GM19023 (cell line): ENCODE results near the gene KMT2A.
A peak's percentile ranks its signal among the peaks of the same experiment; 100 is the strongest.
"Not testable (repeated sequence)": the region's sequence is repeated elsewhere in the genome, so short reads cannot be mapped to it uniquely, and the experiment has no call there.

ENCODE experiments used
- ATAC-seq: cut with Tn5 transposase; IDR thresholded peaks from one replicate; pipeline ENCODE4 v1.9.1; 2021; ENCODE audit warnings: mild to moderate bottlenecking, moderate library complexity; ENCODE audit not compliant: unreplicated experiment

Gene KMT2A

DNA sequence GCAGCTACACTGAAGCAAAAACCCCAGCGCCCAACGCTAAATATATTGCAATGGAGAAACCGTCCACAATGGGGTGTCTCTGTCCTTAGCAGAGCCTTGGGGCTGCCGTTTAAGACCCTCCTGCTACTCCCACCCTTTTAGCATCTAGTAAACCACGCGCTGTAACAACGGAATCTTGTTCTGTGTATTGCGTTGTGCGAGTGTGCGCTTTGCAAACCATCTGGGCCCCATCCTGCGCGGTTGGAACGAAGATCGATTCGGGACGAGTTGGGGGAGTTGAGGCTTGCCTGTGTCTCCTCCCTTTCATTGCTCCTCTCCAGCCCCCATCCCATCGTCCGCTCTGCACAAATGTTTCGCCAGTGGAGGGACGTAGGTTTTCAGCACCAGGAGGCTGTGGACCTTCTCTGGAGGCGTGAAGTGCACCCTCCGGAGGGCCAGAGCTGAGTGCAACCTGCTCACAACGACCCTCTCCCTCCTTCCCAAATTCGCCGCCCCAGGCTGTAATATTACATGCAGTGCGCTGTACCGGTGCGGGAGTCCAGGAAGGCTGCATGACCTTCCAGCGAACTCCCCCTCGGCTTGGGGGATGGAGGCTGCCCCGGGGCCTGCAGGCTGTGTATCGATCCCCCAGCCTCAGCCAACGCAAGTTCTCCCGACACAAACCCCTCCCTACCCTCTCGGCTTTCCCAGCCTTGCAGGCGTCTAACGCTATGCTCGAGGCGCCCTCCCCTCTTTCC is 1.6 kb upstream of the KMT2A start:
- ATAC-seq = no peak

DNA sequence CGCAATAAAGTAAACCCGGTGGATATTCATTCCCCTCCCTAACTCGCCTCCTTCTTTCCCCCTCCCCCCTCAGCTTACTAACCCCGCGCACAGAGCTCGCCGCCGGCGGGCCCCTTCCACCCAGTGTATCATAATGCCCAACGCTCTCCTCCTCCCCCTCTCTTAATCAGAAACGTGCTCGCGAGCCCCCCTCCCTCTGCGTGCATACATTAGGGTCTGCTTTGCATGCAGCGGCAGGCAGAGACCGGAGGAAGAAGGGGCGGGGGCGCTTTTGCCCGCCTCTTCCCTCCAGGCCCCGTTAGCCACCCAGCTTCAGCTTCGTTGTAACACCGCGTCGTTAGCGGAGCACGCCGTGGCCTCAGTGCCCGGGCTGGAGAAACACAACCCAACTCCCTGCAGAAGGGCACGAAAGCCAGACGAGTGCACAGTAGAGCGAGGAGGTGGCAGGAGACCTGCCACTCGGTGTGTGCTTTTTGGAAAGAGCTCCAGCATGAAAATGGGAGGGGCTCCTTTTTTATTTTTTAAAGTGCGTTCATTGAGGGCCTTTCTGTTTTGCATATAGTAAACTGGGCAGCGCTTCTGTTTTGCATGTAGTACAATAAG is 901 bp upstream of the KMT2A start:
- ATAC-seq = peak; percentile 30

DNA sequence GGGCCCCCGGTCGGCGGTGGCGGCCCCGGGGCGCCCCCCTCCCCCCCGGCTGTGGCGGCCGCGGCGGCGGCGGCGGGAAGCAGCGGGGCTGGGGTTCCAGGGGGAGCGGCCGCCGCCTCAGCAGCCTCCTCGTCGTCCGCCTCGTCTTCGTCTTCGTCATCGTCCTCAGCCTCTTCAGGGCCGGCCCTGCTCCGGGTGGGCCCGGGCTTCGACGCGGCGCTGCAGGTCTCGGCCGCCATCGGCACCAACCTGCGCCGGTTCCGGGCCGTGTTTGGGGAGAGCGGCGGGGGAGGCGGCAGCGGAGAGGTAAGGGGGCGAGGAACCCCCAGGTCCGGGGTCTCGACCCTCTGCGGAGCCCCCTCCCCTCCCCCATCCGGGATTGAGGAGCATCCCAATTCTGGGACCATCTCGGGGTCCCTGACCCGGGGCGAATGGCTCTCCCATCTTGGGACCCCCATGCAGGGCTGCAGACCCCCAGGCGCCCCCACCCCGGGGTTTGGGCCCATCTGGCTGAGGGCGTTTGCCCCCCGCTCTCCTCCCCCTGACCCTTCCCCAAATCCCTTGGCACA is 431 bp downstream of the KMT2A start:
- ATAC-seq = peak; percentile 10

DNA sequence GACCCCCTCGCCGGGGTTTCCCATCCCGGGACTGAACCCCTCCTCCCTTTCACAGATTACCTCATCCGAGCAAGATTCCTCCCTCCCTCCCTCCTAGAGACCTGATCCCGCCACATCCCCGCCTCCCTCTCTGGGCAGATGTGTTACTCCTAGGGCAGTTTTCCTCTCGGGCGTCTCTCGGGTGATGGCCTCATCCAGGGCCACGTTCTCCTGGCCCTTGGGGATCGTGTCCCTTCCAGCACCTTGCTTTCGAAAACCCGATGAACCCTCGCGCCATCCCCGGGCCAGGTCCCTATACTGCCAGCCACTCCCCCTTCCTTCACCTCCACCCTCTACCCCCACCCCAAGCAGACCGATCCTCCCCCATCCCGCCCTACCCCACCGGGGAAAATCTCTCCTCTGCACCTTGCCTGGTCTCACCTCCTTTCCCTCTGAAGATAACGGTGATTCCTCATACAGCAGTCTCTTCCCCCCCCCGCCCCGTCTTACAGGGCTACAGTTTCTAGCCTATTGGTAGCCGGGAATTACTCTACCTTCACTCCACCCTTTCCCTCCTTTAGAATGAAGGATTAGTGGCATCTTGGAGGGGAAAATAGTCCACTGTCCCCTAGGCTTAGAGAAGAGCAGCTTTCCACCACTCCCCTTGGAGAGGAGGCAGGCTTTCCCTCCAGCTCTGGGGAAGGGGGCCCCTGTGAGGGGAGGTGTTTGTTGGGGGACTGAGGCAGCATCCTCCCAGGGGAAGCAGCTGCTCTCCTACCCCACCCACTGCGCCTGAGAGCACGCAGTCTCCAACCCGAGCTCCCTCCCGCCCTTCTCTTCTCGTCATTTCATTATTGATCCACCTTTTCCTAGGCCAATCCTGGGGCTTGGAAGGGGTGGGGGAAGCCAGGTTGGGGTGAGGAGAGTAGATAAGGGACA is 1.2 kb downstream of the KMT2A start:
- ATAC-seq = no peak

DNA sequence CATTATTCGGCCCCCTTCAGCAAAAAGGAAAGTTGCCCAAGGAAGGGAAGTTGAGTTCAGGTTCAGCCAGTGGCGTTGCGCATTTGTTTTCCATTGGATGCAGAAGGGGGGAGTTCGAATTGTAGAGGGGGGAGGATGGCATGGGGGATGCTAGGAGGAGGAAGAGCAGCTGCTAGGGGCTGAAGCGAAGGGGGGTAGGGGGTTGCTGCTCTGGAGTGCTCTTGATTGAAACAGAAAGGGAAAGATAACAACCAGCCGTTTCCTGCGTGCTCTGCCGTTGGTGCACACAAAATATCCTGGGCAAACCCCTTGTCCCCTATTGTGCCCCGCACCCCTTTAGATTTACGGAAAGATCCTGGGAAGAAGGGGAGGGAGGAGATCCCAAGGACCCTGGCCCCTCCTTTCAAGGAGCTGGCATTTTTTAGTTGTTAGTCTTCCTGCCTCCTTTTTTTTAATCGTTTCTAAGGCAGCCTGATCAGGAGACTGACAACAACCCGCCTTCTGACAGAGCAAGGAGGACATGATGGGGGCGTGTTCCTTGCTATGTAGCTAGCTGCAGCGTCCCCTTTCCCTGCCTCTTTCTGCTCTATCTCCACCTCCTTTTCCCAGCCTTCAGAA is 2.1 kb downstream of the KMT2A start:
- ATAC-seq = no peak

DNA sequence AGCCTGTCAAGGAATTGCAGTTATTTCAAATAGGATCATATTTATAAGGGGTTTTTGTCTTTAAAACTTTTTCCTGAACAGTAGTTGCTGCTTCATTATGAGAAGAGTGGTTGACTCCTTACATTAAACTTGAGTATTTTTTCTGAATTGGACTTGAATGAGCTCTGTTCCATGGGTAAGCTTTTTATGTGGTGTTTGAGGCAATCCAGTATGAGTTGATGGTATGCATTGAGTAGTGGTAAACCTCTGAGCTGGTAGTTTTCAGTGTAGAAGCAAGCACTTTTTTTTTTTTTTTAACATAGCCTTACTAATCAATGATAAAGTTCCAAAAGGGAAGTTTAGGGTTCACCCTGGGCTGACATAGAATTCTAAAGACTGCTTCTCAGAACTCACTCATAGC is 3.4 kb downstream of the KMT2A start:
- ATAC-seq = no peak

DNA sequence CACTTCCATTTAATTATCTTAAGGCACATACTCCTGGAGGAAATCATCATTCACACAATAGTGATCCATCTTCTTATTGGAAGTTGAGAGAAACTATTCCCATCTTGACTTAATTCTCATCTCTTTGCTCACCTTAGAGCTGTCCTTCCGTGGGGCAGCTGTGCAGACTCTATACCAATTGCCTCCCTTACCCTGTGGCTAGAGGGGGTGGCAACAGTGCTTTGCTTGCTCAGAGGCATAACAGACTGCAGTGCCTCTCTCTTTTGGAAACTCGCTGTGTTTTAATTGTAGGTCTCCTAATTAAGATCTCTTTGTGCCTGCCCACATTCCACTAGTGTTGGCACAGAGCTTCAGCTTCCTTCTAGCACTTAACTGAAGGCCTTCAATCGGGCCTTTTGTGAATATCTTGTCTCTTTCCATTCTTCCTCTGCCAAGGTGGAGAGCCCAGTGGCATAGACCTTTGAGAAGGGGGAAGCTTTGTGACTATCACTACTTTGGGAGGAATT is 5.5 kb downstream of the KMT2A start:
- ATAC-seq = no peak

DNA sequence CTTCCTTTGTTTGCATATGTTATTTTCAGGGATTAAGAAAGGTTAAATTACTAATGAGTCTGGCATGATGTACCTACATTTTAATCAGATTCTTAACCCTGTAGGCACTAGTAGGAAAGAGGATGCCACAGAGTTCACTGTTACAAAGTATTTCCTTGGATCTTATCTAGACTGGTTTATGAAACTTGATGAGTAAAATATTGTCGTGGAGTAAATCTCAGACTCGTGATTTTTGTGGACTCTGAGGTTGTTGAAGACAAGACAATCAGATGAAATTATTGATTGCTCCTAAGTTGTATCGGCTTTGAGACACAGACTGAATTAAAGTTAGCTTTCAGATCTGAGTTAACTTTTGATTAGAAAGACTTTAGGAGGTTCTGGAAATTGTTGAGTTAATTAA is 6.0 kb downstream of the KMT2A start:
- ATAC-seq = no peak

DNA sequence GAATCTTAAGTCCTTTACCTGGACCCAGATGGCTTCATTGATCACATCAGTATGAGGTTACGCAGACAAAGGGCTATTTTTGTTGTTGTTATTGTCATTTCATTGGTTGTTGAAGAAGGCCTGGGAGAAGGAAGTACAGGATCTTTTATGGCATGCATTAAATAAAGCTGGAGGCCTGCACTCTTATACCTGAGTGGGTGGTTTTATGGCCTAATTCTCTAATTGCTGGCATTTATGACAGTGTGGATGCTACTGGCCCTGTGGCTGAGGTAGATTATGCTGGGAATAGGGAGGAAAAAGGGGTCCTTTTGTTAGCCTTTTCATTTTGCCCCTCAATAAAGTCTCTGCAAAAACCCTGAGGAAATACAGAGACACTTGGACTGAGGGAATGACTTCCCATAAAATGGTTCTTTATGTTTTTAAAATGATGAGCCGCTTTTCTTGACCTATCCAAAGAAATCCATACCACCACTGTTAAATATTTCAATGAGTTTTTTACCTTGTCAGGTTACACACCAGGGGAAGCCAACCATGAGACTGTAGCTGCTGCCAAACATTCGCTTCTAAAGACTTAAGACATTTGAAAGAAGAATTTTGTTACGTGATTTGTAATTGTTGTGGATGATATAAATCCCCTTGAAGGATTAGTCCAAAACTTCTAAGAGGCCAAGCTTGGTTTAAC is 6.8 kb downstream of the KMT2A start:
- ATAC-seq = no peak

DNA sequence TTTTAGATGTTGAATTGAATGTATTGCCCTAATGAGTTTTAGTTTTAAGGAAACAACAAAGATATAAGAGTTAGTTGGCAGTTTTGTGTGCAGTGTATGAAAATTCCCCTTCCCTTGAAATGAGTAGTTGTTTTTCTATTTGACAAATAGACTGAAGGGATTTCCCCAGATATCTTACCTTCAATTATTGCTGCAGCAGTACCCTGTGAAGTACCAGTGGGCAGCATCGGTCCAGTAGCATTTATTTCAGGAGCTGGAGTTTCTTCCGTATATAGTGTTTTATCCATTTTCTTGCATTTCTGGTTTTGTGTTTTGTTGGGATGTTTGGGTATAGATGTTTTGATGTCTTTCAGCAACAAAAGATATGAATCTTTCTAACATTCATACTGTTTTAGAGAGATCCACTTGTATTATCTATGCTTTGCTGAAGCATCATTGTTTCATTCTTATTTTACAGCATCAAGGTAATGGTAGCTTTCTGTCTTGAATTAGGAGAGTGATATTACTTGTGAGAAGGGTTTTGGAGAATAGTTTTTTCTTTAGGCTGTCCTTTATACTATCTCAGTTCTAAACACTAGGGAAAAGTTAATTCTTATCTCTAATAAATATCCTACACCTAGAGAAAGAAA is 7.4 kb downstream of the KMT2A start:
- no peak for ATAC-seq

DNA sequence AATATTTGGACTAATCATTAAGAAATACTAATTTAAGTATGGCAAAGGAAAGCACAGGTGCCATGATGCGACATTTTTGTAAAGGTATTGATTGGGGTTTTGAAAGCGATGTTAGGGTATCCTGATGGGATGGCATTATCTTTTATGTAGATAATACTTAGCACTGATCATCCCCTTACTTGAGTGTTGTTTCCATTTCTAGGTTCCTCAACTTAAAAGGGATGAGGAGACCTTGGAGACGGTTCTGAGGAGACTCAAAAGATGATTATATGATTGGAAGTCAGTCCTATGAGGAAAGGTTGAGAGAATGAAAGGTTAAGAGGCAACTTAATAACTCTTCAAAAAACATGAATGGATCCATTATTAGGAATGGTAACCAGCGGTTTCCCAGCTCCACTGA is 11.1 kb downstream of the KMT2A start:
- no peak for ATAC-seq

DNA sequence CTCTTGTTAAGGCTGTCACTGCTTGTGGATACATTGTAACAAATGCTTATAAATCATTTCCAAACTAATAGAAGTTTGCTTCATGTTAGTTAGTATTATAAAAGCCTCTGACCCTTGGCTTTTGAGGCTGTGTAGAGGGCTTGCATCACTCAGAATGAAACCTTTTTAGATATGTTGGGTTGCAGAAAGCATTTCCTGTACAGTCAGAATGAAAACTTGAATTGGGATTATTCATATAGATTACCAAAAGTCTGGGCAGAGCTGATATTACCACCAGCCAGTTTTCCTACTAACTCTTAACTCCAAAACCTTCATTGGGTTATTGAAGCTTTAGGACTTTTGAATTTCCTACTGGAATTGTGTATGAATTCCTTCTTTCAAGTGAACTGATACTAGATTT is 12.0 kb downstream of the KMT2A start:
- peak; percentile 76 for ATAC-seq

DNA sequence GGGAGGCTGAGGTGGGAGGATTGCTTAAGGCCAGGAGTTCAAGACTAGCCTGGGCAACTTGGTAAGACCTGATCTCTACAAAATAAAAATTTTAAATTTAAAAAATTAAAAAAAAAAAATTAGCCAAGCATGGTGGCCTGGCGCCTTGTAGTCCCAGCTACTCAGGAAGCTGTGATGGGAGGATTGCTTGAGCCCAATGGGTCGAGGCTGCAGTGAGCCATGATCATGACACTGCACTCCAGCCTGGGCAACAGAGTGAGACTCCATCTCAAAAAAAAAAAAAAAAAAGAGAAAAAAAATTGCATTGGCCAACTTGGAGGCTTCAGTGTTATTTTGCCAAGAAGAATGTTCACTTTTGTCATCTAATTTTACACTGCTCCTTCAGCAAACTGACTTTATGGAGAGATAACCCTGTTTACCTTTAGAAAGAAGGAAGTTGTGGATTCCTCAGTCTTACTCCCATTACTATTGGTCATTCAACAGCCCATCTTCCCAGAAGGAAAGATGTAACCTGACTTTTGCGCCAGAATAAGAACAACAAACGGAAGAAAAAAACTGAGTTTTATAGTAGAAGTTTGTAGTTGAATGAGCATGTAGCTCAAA is 13.1 kb downstream of the KMT2A start:
- no peak for ATAC-seq

DNA sequence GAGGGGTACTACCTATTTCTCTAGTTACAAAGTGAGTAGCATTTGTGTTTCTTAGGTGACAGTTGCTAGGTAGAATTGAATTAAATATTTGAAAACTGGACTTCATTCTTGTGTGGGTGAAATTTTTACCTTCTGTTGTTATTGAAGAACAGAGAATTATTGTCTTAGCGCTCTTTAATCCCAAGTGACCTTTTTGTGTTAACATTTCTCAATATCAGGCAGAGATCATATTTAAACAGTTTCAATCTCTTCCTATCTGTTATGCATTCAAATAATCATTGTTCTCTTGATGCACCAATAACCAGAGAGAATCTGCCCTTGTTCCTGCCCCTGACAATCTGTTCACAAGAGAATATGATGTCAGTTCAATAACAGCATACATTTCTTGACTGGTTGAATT is 14.2 kb downstream of the KMT2A start:
- ATAC-seq = no peak

DNA sequence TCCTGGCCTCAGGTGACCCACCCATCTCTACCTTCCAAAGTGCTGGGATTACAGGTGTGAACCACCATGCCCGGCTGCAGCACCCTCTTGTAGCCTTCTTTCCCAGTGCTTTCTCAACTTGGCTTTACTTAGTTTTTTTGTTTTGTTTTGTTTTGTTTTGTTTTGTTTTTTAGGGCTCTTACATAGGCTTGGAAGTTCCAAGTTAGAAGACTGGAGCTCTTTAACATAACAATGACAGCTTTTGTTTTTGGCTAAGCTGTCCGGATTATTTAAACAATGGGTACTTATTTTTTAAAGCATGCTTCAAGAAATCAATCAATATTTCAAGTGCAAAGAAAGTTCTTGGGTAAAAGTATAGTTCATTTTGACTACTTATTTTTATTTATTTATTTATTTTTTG is 25.9 kb downstream of the KMT2A start:
- no peak for ATAC-seq

DNA sequence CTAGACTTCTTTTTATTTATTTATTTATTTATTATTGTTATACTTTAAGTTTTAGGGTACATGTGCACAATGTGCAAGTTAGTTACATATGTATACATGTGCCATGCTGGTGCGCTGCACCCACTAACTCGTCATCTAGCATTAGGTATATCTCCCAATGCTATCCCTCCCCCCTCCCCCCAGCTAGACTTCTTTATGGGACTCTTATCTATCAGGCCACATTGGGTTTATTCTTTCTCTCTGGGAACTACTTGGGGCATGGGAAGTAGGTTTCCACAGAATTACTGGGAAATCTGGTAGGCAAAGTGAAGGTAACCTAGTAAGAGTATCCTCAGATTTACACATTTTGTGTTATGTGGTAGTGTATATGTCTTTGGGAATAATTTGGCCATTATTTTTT is 32.7 kb downstream of the KMT2A start:
- not testable (repeated sequence) for ATAC-seq

DNA sequence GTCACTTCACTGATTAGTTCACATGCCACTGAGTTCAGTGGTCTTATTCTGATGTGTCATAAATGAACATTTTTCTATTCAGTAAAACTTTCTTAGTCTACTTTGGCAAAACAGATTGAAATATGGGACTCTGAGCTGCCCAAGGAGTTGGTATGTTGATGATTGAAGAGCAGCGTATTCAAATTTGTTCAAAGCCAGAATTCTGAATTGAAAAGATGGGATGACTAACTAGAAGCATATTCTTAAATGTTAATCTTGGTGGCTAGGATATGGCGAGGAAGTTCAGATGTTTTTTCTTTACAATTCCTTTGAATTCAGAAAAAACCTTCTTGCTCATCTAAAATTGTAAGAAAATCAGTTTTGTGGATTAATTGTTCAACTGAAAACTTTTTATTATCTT is 34.7 kb downstream of the KMT2A start:
- ATAC-seq = no peak

DNA sequence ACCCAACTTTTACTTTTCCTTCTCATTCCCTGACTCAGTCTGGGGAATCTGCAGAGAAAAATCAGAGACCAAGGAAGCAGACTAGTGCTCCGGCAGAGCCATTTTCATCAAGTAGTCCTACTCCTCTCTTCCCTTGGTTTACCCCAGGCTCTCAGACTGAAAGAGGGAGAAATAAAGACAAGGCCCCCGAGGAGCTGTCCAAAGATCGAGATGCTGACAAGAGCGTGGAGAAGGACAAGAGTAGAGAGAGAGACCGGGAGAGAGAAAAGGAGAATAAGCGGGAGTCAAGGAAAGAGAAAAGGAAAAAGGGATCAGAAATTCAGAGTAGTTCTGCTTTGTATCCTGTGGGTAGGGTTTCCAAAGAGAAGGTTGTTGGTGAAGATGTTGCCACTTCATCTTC is 37.2 kb downstream of the KMT2A start:
- no peak for ATAC-seq

DNA sequence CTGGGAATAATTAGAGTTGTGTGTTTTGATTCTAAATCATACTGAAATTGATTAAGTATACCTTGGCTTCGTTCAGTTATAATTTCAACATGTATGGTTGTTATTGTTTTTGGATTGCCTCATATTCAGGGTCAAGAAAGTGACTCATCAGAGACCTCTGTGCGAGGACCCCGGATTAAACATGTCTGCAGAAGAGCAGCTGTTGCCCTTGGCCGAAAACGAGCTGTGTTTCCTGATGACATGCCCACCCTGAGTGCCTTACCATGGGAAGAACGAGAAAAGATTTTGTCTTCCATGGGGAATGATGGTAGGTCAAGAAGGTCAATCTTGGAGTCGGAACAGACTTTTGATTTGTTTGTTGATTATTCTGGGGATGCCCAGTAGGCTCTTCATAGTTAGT is 40.4 kb downstream of the KMT2A start:
- no peak for ATAC-seq
